Keratinocyte (primary cell): Measurements from ENCODE around the gene FDXR. TPM values are rescaled to one million over a fixed set of nuclear protein-coding genes. Genes with fewer than 3 reads are reported as not detected.

ENCODE experiments used
- DNase-seq: peaks from one replicate; pipeline ENCODE4 v3.0.0-alpha.2; 2011; ENCODE audit warnings: low read depth, missing footprints, low spot score
- FAIRE-seq: peaks from 2 replicates; lab custom pipeline; 2011; peaks lifted over from hg19 to GRCh38; lab: Jason Lieb, UNC
- H2AFZ ChIP-seq: 2 replicates; pipeline ENCODE4 v1.6.0; 2012; ENCODE audit warnings: low read length, control low read depth, inconsistent platforms; ENCODE audit not compliant: control insufficient read depth
- H3K27ac ChIP-seq: 2 replicates; pipeline ENCODE4 v1.5.1; 2011; ENCODE audit warnings: low read length; ENCODE audit not compliant: control insufficient read depth, insufficient read depth
- H3K27me3 ChIP-seq: 3 replicates; pipeline ENCODE4 v1.6.0; 2011; ENCODE audit warnings: low read length; ENCODE audit not compliant: control insufficient read depth, insufficient read depth; ENCODE audit errors: extremely low read depth
- H3K36me3 ChIP-seq, 2 experiments: 2 replicates in 1 of 2; 3 replicates in 1 of 2; pipeline ENCODE4 v1.5.1; 2011; ENCODE audit warnings: low read length in 2 of 2, mild to moderate bottlenecking in 1 of 2; ENCODE audit not compliant: control insufficient read depth in 2 of 2, insufficient read depth in 2 of 2; ENCODE audit errors: extremely low read depth in 1 of 2
- H3K4me1 ChIP-seq: 3 replicates; pipeline ENCODE4 v1.5.1; 2011; ENCODE audit warnings: low read length; ENCODE audit not compliant: control insufficient read depth, insufficient read depth; ENCODE audit errors: extremely low read depth
- H3K4me2 ChIP-seq: 3 replicates; pipeline ENCODE4 v1.6.0; 2011; ENCODE audit warnings: low read depth, low read length; ENCODE audit not compliant: control insufficient read depth, insufficient read depth; ENCODE audit errors: extremely low read depth
- H3K4me3 ChIP-seq, 3 experiments: fragments of 200-600 bp in 1 of 3; sonication (generic) in 1 of 3; 2 replicates in 2 of 3; 3 replicates in 1 of 3; pipeline ENCODE4 v1.5.1; 2011 to 2016; ENCODE audit warnings: low read length in 3 of 3, mild to moderate bottlenecking in 3 of 3, control low read depth in 2 of 3, inconsistent platforms in 1 of 3, low read depth in 1 of 3, mixed read lengths in 1 of 3, mixed run types in 1 of 3, moderate library complexity in 1 of 3; ENCODE audit not compliant: control insufficient read depth in 2 of 3, insufficient read depth in 2 of 3; ENCODE audit errors: extremely low read depth in 1 of 3
- H3K79me2 ChIP-seq: 2 replicates; pipeline ENCODE4 v1.6.0; 2012; ENCODE audit warnings: low read length; ENCODE audit not compliant: control insufficient read depth, insufficient read depth
- H3K9ac ChIP-seq: 3 replicates; pipeline ENCODE4 v1.6.0; 2011; ENCODE audit warnings: low read length; ENCODE audit not compliant: control insufficient read depth, insufficient read depth; ENCODE audit errors: extremely low read depth
- H3K9me1 ChIP-seq: 3 replicates; pipeline ENCODE4 v1.6.0; 2011; ENCODE audit warnings: low read length; ENCODE audit not compliant: control insufficient read depth, insufficient read depth; ENCODE audit errors: extremely low read depth
- H3K9me3 ChIP-seq: 2 replicates; pipeline ENCODE4 v1.5.1; 2012; ENCODE audit warnings: low read depth, low read length; ENCODE audit not compliant: control insufficient read depth
- H4K20me1 ChIP-seq: 3 replicates; pipeline ENCODE4 v1.6.0; 2011; ENCODE audit warnings: low read length; ENCODE audit not compliant: control insufficient read depth, insufficient read depth; ENCODE audit errors: extremely low read depth
- CTCF ChIP-seq, 3 experiments: IDR thresholded peaks in 1 of 3; conservative IDR thresholded peaks in 1 of 3; optimal IDR thresholded peaks in 1 of 3; 2 replicates in 2 of 3; 3 replicates in 1 of 3; pipeline versions ENCODE3 to v1.5.1; 2011; ENCODE audit warnings: low read length in 3 of 3, mild to moderate bottlenecking in 3 of 3, moderate library complexity in 2 of 3, control low read depth in 1 of 3, inconsistent platforms in 1 of 3; ENCODE audit not compliant: insufficient read depth in 2 of 3; ENCODE audit errors: extremely low read depth in 1 of 3
- EZH2 ChIP-seq: IDR thresholded peaks from one replicate; pipeline ENCODE4 v1.6.1; 2012; ENCODE audit warnings: inconsistent platforms, mild to moderate bottlenecking, low read length, moderate library complexity
- dilution Hi-C: fragments of 300-500 bp; cut with MboI; formaldehyde crosslinking; loops from one replicate; pipeline ENCODE4 v1.7.0; 2020; ENCODE audit warnings: low sequenced_read_pairs; ENCODE audit not compliant: extremely low pct_ligation_motif_present
- polyA plus RNA-seq, 5 experiments: library from polyadenylated mRNA; depleted of rRNA in 3 of 5; stranded (reverse) in 3 of 5; stranded (forward) in 1 of 5; unstranded in 1 of 5; fragments of >200 nt; gene quantifications; 1 replicate in 1 of 5; 2 replicates in 3 of 5; 3 replicates in 1 of 5; pipeline versions ENCODE4 v1.2.1 to v1.2.3, GENCODE V29; 2011 to 2012; ENCODE audit warnings: missing spikeins in 2 of 5, low read depth in 1 of 5, low replicate concordance in 1 of 5

The FDXR gene
- polyA plus RNA-seq, 1 donor (not counting 4 experiments of a cell fraction or from before 2014, with no cell fraction given): 12.0 TPM

GRCh38 chr17:74859459-74860228 is 13.2 kb downstream of the FDXR start, which contains the start of gene GRIN2C:
GRIN2C (minus strand) TSS chr17:74859885; CDS start chr17:74855092, 4,793 bp downstream.
- no peak within 1 kb of the TSS for H3K27ac ChIP-seq
- H3K27me3 ChIP-seq: peaks cover 68% of the 10 kb centered on the region
- H3K79me2 ChIP-seq: no peaks in the 10 kb centered on the region
- dilution Hi-C loops: no loop called here
- no peak within 1 kb of the TSS for H3K4me2 ChIP-seq
- H2AFZ ChIP-seq: no peak within 1 kb of the TSS
- H3K4me3 ChIP-seq: no peak within 1 kb of the TSS
- H3K4me1 ChIP-seq: peaks cover 5% of the 10 kb centered on the region
- no peak within 1 kb of the TSS for H3K9ac ChIP-seq
- no peaks in the 10 kb centered on the region for H3K36me3 ChIP-seq
- H3K9me3 ChIP-seq: no peaks in the 10 kb centered on the region
- peaks cover 5% of the 10 kb centered on the region for H4K20me1 ChIP-seq
- DNase-seq (no peak), FAIRE-seq (no peak)
- TF ChIP-seq CTCF (optimal IDR thresholded peaks at IDR 0.05 in 1 of 3, IDR thresholded peaks at IDR 0.05 in 1 of 3, conservative IDR thresholded peaks at IDR 0.05 in 1 of 3; ENCODE audit: extremely low read depth in 1 of 3, insufficient read depth in 2 of 3, low read length in 3 of 3): peak in 1 of 3 experiments; percentile 37
- no peak for TF ChIP-seq EZH2
- no peaks in the 10 kb centered on the region for H3K9me1 ChIP-seq

DNA sequence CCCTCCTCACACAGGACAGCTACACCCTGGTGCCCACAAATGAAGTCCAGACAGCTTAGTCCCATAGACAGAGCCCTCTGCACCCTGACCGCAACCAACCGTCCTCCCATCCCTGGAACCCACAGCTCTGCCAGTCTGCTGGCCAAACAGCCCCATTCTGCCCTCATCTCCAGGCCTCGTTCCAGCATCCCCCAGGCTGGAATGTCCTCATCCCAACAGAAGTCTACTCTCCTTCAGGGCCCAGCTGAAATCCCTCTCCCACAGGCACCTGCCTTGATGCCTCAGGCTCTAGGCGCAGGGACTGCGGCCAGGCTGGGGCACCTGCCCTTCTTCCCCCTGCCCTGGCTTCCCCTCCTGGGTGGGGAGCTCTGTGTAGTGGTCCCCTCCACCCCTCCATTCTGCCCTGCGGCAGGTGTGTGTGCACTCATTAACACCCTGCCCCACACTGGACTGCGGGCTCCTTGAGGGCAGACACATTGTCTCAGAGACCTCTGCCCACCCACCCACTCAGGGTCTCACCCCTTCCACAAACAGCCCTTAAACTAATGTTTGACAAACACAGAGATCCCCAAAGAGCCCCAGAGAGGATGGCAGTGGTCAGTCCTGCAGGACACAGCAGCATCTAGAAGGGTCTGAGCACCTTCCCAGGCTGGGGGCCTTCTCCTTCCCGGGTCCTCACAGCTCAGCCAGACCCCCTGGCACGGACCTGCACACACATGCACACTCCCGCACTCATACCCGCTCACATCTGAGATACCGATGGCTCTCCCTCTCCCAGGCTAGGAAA is 13.9 kb downstream of the FDXR start:
- H3K27ac ChIP-seq: no peak overlapping the region
- peaks cover 5% of the 10 kb centered on the region for H3K4me1 ChIP-seq
- H3K4me2 ChIP-seq: no peak overlapping the region
- H3K9me3 ChIP-seq: no peaks in the 10 kb centered on the region
- no peak overlapping the region for H3K4me3 ChIP-seq
- DNase-seq (no peak), FAIRE-seq (no peak)
- no peaks in the 10 kb centered on the region for H3K36me3 ChIP-seq
- H3K9ac ChIP-seq: no peak overlapping the region
- peaks cover 5% of the 10 kb centered on the region for H4K20me1 ChIP-seq
- H2AFZ ChIP-seq: no peak overlapping the region
- TF ChIP-seq EZH2 (peak; percentile 74), CTCF (optimal IDR thresholded peaks at IDR 0.05 in 1 of 3, IDR thresholded peaks at IDR 0.05 in 1 of 3, conservative IDR thresholded peaks at IDR 0.05 in 1 of 3; ENCODE audit: extremely low read depth in 1 of 3, insufficient read depth in 2 of 3, low read length in 3 of 3) (no peak)
- no peaks in the 10 kb centered on the region for H3K79me2 ChIP-seq
- H3K9me1 ChIP-seq: no peaks in the 10 kb centered on the region
- dilution Hi-C loops: no loop called here
- peaks cover 75% of the 10 kb centered on the region for H3K27me3 ChIP-seq
